ENCODE data around the gene AP4B1. TPM values are rescaled to one million over a fixed set of nuclear protein-coding genes. Genes with fewer than 3 reads are reported as not detected.

The AP4B1 gene
- total RNA-seq = 10 to 100 TPM; 64.0 to 78.7 (median 77.6) TPM
- total RNA-seq (2013) = 73.3 TPM

DNA sequence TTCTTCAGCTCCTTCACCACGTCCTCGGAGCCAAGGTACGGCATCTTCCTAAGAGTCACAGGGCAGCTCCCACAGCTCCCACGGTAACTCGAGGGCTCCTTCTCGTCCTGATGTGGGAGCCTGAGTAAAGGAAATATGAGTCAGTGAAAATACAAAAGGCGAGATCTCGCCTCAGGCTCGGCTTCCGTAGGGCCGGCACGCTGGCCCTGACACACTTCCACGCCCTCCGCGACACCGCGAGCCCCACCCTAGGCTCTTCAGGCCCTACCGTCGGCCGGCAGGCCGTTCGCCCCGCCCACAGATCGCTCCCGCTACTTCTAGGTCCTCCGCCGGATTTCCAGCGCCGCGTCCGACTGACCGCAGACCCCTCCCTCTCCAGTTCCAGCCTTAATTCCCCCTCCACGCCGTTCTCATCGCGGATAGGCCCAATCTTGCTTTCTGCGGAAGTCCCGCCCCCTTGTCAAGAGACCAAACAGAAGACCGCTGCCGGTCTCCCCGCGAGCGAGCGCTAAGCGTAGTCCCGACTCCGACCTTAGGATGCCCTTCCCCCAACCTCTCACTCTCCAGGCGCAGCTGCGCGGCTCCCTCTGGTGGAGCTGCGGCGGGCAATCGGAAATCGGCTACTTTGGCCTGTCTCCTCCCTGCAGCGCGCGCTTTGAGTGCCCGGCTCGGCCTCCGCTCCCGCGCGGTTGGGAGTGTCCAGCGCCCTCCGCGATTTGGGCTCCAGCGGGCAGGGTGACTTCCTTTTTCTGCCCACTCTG lies at the start of gene AP4B1, which contains the start of gene DCLRE1B:
Gene AP4B1, minus strand, starts transcription at position 126 of the 761 bp plus-strand sequence. Its CDS starts 82 bp downstream, at position 44.
Gene DCLRE1B, plus strand, starts transcription at position 653 of the 761 bp plus-strand sequence. CDS start 261 bp downstream, outside the sequence.
- peak; percentile 91 to 100 for DNase-seq
- under 1% methylated on average over 67 of the region's 67 CpGs for WGBS (ENCODE audit: insufficient coverage)
- intact Hi-C loops (cut with micrococcal nuclease) = loop anchor here (1.0 to 2.0 kb wide), 6 partner anchors 24 to 146 kb away; partner anchors contain the start of genes HIPK1, PHTF1, PTPN22 and RSBN1
- peaks cover 29% of the 10 kb centered on the region for H3K36me3 ChIP-seq (ENCODE audit: control insufficient read depth, insufficient read depth, low read length)
- peaks cover 32% of the 10 kb centered on the region for H3K4me1 ChIP-seq (ENCODE audit: control insufficient read depth, insufficient read depth, low read length)
- H3K9me3 ChIP-seq (ENCODE audit: control insufficient read depth, insufficient read depth, low read length) = no peaks in the 10 kb centered on the region
- Mint-ChIP-seq H3K27me3 (ENCODE audit: low read depth in 2 of 2) (no peaks in the 10 kb centered on the region), H3K4me3 (peak within 1 kb of the TSS; percentile 98), H3K4me1 (peaks cover 50 to 66% of the 10 kb centered on the region in 2 donors), H3K27ac (peak within 1 kb of the TSS; percentile 99), H3K36me3 (peaks cover 8% of the 10 kb centered on the region), H3K9me3 (no peaks in the 10 kb centered on the region)
- ATAC-seq = peak; percentile 91 to 98 (median 91)
- peak within 1 kb of the TSS; percentile 70 for H3K4me3 ChIP-seq (ENCODE audit: low read length)
- no peaks in the 10 kb centered on the region for H3K27me3 ChIP-seq (ENCODE audit: control insufficient read depth, insufficient read depth, low read length)
- peak within 1 kb of the TSS; percentile 93 for H3K27ac ChIP-seq (ENCODE audit: low read length)
- TF ChIP-seq, protein P1, sequence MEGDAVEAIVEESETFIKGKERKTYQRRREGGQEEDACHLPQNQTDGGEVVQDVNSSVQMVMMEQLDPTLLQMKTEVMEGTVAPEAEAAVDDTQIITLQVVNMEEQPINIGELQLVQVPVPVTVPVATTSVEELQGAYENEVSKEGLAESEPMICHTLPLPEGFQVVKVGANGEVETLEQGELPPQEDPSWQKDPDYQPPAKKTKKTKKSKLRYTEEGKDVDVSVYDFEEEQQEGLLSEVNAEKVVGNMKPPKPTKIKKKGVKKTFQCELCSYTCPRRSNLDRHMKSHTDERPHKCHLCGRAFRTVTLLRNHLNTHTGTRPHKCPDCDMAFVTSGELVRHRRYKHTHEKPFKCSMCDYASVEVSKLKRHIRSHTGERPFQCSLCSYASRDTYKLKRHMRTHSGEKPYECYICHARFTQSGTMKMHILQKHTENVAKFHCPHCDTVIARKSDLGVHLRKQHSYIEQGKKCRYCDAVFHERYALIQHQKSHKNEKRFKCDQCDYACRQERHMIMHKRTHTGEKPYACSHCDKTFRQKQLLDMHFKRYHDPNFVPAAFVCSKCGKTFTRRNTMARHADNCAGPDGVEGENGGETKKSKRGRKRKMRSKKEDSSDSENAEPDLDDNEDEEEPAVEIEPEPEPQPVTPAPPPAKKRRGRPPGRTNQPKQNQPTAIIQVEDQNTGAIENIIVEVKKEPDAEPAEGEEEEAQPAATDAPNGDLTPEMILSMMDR (IDR thresholded peaks at IDR 0.05) = peak; percentile 62

DNA sequence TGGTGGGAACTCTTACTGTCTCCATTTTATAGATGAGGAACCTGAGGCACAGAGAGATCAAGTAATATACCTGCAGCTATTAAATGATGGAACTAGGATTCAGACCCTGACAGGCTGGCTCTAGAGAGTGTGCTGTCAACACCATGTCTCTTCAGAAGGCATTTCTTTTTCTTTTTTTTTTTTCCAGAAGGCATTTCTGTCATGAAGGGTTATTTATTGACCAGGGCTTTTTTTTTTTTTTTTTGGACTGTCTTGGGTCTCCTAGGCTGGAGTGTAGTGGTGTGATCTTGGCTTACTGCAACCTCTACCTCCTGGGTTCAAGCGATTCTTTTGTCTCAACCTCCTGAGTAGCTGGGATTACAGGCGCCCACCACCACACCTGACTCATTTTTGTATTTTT lies 47.1 kb upstream of the AP4B1 start:
- no peaks in the 10 kb centered on the region for H3K9me3 ChIP-seq (ENCODE audit: control insufficient read depth, insufficient read depth, low read length)
- H3K36me3 ChIP-seq (ENCODE audit: control insufficient read depth, insufficient read depth, low read length) = peaks cover 32% of the 10 kb centered on the region
- Mint-ChIP-seq H3K4me1 (peaks cover 53 to 66% of the 10 kb centered on the region in 2 donors), H3K27me3 (ENCODE audit: low read depth in 2 of 2) (no peaks in the 10 kb centered on the region), H3K9me3 (no peaks in the 10 kb centered on the region), H3K36me3 (peaks cover 23% of the 10 kb centered on the region), H3K4me3 (no peak overlapping the region), H3K27ac (peak overlapping the region in 1 of 2 donors; percentile 43)
- intact Hi-C loops (cut with micrococcal nuclease) = no loop called here
- peaks cover 18% of the 10 kb centered on the region for H3K4me1 ChIP-seq (ENCODE audit: control insufficient read depth, insufficient read depth, low read length)
- ATAC-seq (no peak), DNase-seq (no peak)
- no peak overlapping the region for H3K27ac ChIP-seq (ENCODE audit: low read length)
- WGBS (ENCODE audit: insufficient coverage) = no CpG with 5 or more reads among the region's 2 CpGs
- TF ChIP-seq, protein P1 (IDR thresholded peaks at IDR 0.05) = no peak
- H3K4me3 ChIP-seq (ENCODE audit: low read length) = no peak overlapping the region
- H3K27me3 ChIP-seq (ENCODE audit: control insufficient read depth, insufficient read depth, low read length) = no peaks in the 10 kb centered on the region

DNA sequence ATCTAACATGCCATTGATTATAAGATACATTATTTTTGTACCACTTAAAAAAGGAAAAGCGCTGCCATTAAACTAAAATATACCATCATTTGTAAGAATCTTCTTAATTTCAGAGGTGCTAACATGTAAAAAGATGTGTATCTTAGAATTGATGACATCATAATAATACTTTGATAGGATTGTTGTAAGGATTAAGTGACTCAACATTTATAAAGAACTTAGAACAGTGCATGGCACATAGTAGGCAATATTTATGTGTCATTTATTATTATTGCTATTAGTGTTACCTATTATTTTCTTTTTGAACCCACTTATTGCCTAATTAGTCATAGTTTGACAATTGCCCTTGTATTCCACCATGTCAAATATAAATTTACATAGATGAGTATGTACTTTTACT lies 46.3 kb upstream of the AP4B1 start:
- peak overlapping the region in 1 of 2 donors; percentile 85 for H3K27ac Mint-ChIP-seq
- H3K27ac ChIP-seq (ENCODE audit: low read length) = no peak overlapping the region
- intact Hi-C loops (cut with micrococcal nuclease) = no loop called here
- H3K4me1 ChIP-seq (ENCODE audit: control insufficient read depth, insufficient read depth, low read length) = peaks cover 18% of the 10 kb centered on the region
- peaks cover 61 to 70% of the 10 kb centered on the region in 2 donors for H3K4me1 Mint-ChIP-seq
- peak overlapping the region; percentile 4 for H3K4me3 Mint-ChIP-seq
- no peaks in the 10 kb centered on the region for H3K27me3 ChIP-seq (ENCODE audit: control insufficient read depth, insufficient read depth, low read length)
- no CpG with 5 or more reads among the region's 1 CpG for WGBS (ENCODE audit: insufficient coverage)
- no peaks in the 10 kb centered on the region for H3K9me3 Mint-ChIP-seq
- TF ChIP-seq, protein P1 (IDR thresholded peaks at IDR 0.05) = no peak
- no peak for DNase-seq
- no peak for ATAC-seq
- peaks cover 20% of the 10 kb centered on the region for H3K36me3 Mint-ChIP-seq
- no peaks in the 10 kb centered on the region for H3K27me3 Mint-ChIP-seq (ENCODE audit: low read depth in 2 of 2)
- H3K4me3 ChIP-seq (ENCODE audit: low read length) = no peak overlapping the region
- H3K9me3 ChIP-seq (ENCODE audit: control insufficient read depth, insufficient read depth, low read length) = no peaks in the 10 kb centered on the region
- peaks cover 27% of the 10 kb centered on the region for H3K36me3 ChIP-seq (ENCODE audit: control insufficient read depth, insufficient read depth, low read length)
